ENCODE measurements around the gene SPARC. TPM values are rescaled to one million over a fixed set of nuclear protein-coding genes. Genes with fewer than 3 reads are reported as not detected.

SPARC gene
- total and polyA plus RNA-seq, 4 donors, result 145 to 1,186 (median 918) TPM

GRCh38 chr5:151706906-151707305, 20.2 kb upstream of the SPARC start:
- ATAC-seq (ENCODE audit: insufficient read depth, low FRiP score) (no peak), DNase-seq (no peak)
- Histone ChIP-seq H3K27ac (ENCODE audit: low read depth in 1 of 2, low read length in 1 of 2) (no peak overlapping the region), H3K9me3 (ENCODE audit: control insufficient read depth in 4 of 4, insufficient read depth in 3 of 4, low read length in 3 of 4) (no peaks in the 10 kb centered on the region), H3K4me1 (ENCODE audit: control insufficient read depth in 5 of 5, insufficient read depth in 5 of 5, low read length in 5 of 5) (peaks cover 0 to 4% (median 0%) of the 10 kb centered on the region in 5 donors), H3K27me3 (ENCODE audit: control insufficient read depth in 3 of 3, insufficient read depth in 3 of 3, low read length in 2 of 3) (no peaks in the 10 kb centered on the region), H3K4me3 (no peak overlapping the region), H3K9ac (ENCODE audit: insufficient read depth in 1 of 2, low read length in 2 of 2) (no peak overlapping the region), H3K36me3 (ENCODE audit: control insufficient read depth in 4 of 4, insufficient read depth in 4 of 4, low read length in 4 of 4) (no peaks in the 10 kb centered on the region)
- no peak for TF ChIP-seq CTCF (IDR thresholded peaks at IDR 0.05; ENCODE audit: control extremely low read depth, extremely low read depth)

GRCh38 chr5:151703780-151704179, 17.1 kb upstream of the SPARC start:
- Histone ChIP-seq H3K9ac (ENCODE audit: insufficient read depth in 1 of 2, low read length in 2 of 2) (no peak overlapping the region), H3K27me3 (ENCODE audit: control insufficient read depth in 3 of 3, insufficient read depth in 3 of 3, low read length in 2 of 3) (no peaks in the 10 kb centered on the region), H3K36me3 (ENCODE audit: control insufficient read depth in 4 of 4, insufficient read depth in 4 of 4, low read length in 4 of 4) (no peaks in the 10 kb centered on the region), H3K9me3 (ENCODE audit: control insufficient read depth in 4 of 4, insufficient read depth in 3 of 4, low read length in 3 of 4) (no peaks in the 10 kb centered on the region), H3K27ac (ENCODE audit: low read depth in 1 of 2, low read length in 1 of 2) (no peak overlapping the region), H3K4me1 (ENCODE audit: control insufficient read depth in 5 of 5, insufficient read depth in 5 of 5, low read length in 5 of 5) (peaks cover 0 to 14% (median 8%) of the 10 kb centered on the region in 5 donors), H3K4me3 (no peak overlapping the region)
- 83 to 87% methylated on average over 1 of the region's 1 CpG for WGBS, 2 donors
- DNase-seq (no peak), ATAC-seq (ENCODE audit: insufficient read depth, low FRiP score) (no peak)
- no peak for TF ChIP-seq CTCF (IDR thresholded peaks at IDR 0.05; ENCODE audit: control extremely low read depth, extremely low read depth)

GRCh38 chr5:151703227-151703626, 16.5 kb upstream of the SPARC start:
- WGBS, 2 donors, result 81 to 94% methylated on average over 1 of the region's 1 CpG
- Histone ChIP-seq H3K4me3 (no peak overlapping the region), H3K36me3 (ENCODE audit: control insufficient read depth in 4 of 4, insufficient read depth in 4 of 4, low read length in 4 of 4) (no peaks in the 10 kb centered on the region), H3K27ac (ENCODE audit: low read depth in 1 of 2, low read length in 1 of 2) (no peak overlapping the region), H3K9me3 (ENCODE audit: control insufficient read depth in 4 of 4, insufficient read depth in 3 of 4, low read length in 3 of 4) (no peaks in the 10 kb centered on the region), H3K9ac (ENCODE audit: insufficient read depth in 1 of 2, low read length in 2 of 2) (no peak overlapping the region), H3K27me3 (ENCODE audit: control insufficient read depth in 3 of 3, insufficient read depth in 3 of 3, low read length in 2 of 3) (no peaks in the 10 kb centered on the region), H3K4me1 (ENCODE audit: control insufficient read depth in 5 of 5, insufficient read depth in 5 of 5, low read length in 5 of 5) (peaks cover 0 to 17% (median 10%) of the 10 kb centered on the region in 5 donors)
- ATAC-seq (ENCODE audit: insufficient read depth, low FRiP score), result no peak
- no peak for DNase-seq
- no peak for TF ChIP-seq CTCF (IDR thresholded peaks at IDR 0.05; ENCODE audit: control extremely low read depth, extremely low read depth)

GRCh38 chr5:151700820-151701219, 14.1 kb upstream of the SPARC start:
- ATAC-seq (ENCODE audit: insufficient read depth, low FRiP score) (no peak), DNase-seq (no peak)
- Histone ChIP-seq H3K9me3 (ENCODE audit: control insufficient read depth in 4 of 4, insufficient read depth in 3 of 4, low read length in 3 of 4) (no peaks in the 10 kb centered on the region), H3K27me3 (ENCODE audit: control insufficient read depth in 3 of 3, insufficient read depth in 3 of 3, low read length in 2 of 3) (no peaks in the 10 kb centered on the region), H3K4me1 (ENCODE audit: control insufficient read depth in 5 of 5, insufficient read depth in 5 of 5, low read length in 5 of 5) (peaks cover 0 to 36% (median 22%) of the 10 kb centered on the region in 5 donors), H3K9ac (ENCODE audit: insufficient read depth in 1 of 2, low read length in 2 of 2) (no peak overlapping the region), H3K36me3 (ENCODE audit: control insufficient read depth in 4 of 4, insufficient read depth in 4 of 4, low read length in 4 of 4) (no peaks in the 10 kb centered on the region), H3K27ac (ENCODE audit: low read depth in 1 of 2, low read length in 1 of 2) (no peak overlapping the region), H3K4me3 (no peak overlapping the region)
- TF ChIP-seq CTCF (IDR thresholded peaks at IDR 0.05; ENCODE audit: control extremely low read depth, extremely low read depth), result no peak

Data from lung (tissue), 12 donors.